HG03039 (cell line): ENCODE data around the gene HSPA1A.
"Not testable (repeated sequence)": the region's sequence is repeated elsewhere in the genome, so short reads cannot be mapped to it uniquely, and the experiment has no call there.

Source experiments
- ATAC-seq: cut with Tn5 transposase; IDR thresholded peaks from one replicate; pipeline ENCODE4 v1.9.1; 2021; ENCODE audit warnings: mild to moderate bottlenecking, moderate library complexity; ENCODE audit not compliant: unreplicated experiment

Gene HSPA1A

GRCh38 chr6:31781244-31782125 lies 33.9 kb upstream of the HSPA1A start:
- ATAC-seq: no peak

- ATAC-seq: no peak
Observed at GRCh38 chr6:31782126-31782855, 33.1 kb upstream of the HSPA1A start.

GRCh38 chr6:31784098-31784925 lies 31.0 kb upstream of the HSPA1A start:
- ATAC-seq: no peak

GRCh38 chr6:31785475-31785874 lies 29.9 kb upstream of the HSPA1A start:
- no peak for ATAC-seq

- no peak for ATAC-seq
Observed at GRCh38 chr6:31791324-31792089, 23.8 kb upstream of the HSPA1A start.

- ATAC-seq: no peak
Observed at GRCh38 chr6:31792090-31792374, 23.3 kb upstream of the HSPA1A start.

- no peak for ATAC-seq
Observed at GRCh38 chr6:31792761-31793171, 22.6 kb upstream of the HSPA1A start.

- not testable (repeated sequence) for ATAC-seq
Observed at GRCh38 chr6:31793927-31794245, 21.5 kb upstream of the HSPA1A start.

- no peak for ATAC-seq
Observed at GRCh38 chr6:31794294-31794865, 21.0 kb upstream of the HSPA1A start.

GRCh38 chr6:31794866-31795615 lies 20.3 kb upstream of the HSPA1A start:
- peak; percentile 6 for ATAC-seq

GRCh38 chr6:31795616-31796298 lies 19.6 kb upstream of the HSPA1A start, which contains the start of gene VARS1:
VARS1 (minus strand) TSS chr6:31795752; CDS start chr6:31795217, 535 bp downstream.
- ATAC-seq: peak; percentile 68

- no peak for ATAC-seq
Observed at GRCh38 chr6:31796993-31797385, 18.4 kb upstream of the HSPA1A start.

- no peak for ATAC-seq
Observed at GRCh38 chr6:31797588-31797987, 17.8 kb upstream of the HSPA1A start.

GRCh38 chr6:31799781-31800180 lies 15.6 kb upstream of the HSPA1A start:
- ATAC-seq: no peak

- ATAC-seq: not testable (repeated sequence)
Observed at GRCh38 chr6:31801031-31801927, 14.1 kb upstream of the HSPA1A start.

- peak; percentile 8 for ATAC-seq
Observed at GRCh38 chr6:31805939-31806469, 9.3 kb upstream of the HSPA1A start.

- peak; percentile 86 for ATAC-seq
Observed at GRCh38 chr6:31806470-31807272, 8.7 kb upstream of the HSPA1A start, which contains the start of gene LSM2. LSM2 (minus strand) TSS chr6:31806966; CDS start chr6:31806757, 209 bp downstream.
